Measurements from ENCODE around the gene PRKN.

DNA sequence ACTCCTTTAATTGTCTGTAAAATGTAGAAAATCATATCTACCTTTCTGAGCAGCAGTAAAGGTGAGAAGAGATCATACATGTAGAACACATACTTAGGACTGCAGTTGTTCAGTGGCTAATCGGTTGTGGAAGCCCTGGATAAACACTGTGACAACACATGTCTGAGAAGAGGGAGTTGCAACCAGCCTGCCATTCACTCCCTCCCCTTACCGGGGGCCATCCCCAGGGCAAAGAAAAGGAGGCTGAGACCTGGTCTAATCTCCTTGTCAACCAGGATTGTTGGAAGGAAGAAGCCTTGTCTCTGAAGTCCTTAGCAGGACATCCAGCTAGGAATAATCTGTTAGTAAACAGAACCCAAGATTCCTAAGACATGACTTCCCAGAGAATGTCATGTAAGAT is 991.2 kb downstream of the PRKN start:
- TF ChIP-seq, protein P1, sequence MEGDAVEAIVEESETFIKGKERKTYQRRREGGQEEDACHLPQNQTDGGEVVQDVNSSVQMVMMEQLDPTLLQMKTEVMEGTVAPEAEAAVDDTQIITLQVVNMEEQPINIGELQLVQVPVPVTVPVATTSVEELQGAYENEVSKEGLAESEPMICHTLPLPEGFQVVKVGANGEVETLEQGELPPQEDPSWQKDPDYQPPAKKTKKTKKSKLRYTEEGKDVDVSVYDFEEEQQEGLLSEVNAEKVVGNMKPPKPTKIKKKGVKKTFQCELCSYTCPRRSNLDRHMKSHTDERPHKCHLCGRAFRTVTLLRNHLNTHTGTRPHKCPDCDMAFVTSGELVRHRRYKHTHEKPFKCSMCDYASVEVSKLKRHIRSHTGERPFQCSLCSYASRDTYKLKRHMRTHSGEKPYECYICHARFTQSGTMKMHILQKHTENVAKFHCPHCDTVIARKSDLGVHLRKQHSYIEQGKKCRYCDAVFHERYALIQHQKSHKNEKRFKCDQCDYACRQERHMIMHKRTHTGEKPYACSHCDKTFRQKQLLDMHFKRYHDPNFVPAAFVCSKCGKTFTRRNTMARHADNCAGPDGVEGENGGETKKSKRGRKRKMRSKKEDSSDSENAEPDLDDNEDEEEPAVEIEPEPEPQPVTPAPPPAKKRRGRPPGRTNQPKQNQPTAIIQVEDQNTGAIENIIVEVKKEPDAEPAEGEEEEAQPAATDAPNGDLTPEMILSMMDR (IDR thresholded peaks at IDR 0.05; ENCODE audit: extremely low read depth in 1 of 2, insufficient read depth in 1 of 2, low read depth in 1 of 2, low read length in 2 of 2): no peak
- TF ChIP-seq EZH2 (IDR thresholded peaks at IDR 0.05; ENCODE audit: borderline replicate concordance, low read depth, low read length, severe bottlenecking): no peak

Measured in endothelial cell of umbilical vein (primary cell).